Thyroid gland (tissue), 4 donors: ENCODE results near the gene MYH14.

Source experiments
- POLR2A ChIP-seq, 2 donors: fragments of 450-650 bp; IDR thresholded peaks; one replicate each; pipeline ENCODE4 v1.6.1; 2017; ENCODE audit warnings: antibody characterized with exemption in 2 of 2, mild to moderate bottlenecking in 2 of 2, moderate library complexity in 1 of 2
- TF ChIP-seq, protein P1 (sequence below), 6 experiments: fragments of 200-600 bp in 3 of 6; fragments of 450-650 bp in 3 of 6; sonication (generic) in 3 of 6; IDR thresholded peaks; one replicate each; pipeline ENCODE4 v1.5.1; 2016 to 2019; ENCODE audit warnings: antibody characterized with exemption in 6 of 6, mild to moderate bottlenecking in 2 of 6, inconsistent platforms in 1 of 6, moderate library complexity in 1 of 6

DNA sequence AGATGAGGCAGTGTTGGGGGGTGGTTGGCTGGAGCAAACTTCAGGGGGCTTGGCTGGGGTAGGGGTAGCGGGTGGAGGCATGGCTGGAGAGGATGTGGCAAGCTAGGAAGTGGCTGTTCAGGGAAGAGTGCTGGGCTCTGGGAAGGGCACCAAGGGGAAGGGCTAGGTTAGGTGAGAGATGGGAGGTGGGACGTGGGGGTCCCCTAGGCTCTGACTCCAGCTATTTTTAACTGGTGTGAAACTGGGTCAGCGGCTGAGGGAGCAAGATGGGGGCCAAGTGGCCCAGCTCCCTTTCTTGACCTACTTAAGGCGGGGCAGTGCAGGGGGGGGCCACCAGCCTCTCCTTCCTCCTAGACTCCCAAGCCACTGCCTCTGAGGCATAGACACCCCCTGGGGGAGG lies 118.4 kb downstream of the MYH14 start:
- TF ChIP-seq, protein P1, sequence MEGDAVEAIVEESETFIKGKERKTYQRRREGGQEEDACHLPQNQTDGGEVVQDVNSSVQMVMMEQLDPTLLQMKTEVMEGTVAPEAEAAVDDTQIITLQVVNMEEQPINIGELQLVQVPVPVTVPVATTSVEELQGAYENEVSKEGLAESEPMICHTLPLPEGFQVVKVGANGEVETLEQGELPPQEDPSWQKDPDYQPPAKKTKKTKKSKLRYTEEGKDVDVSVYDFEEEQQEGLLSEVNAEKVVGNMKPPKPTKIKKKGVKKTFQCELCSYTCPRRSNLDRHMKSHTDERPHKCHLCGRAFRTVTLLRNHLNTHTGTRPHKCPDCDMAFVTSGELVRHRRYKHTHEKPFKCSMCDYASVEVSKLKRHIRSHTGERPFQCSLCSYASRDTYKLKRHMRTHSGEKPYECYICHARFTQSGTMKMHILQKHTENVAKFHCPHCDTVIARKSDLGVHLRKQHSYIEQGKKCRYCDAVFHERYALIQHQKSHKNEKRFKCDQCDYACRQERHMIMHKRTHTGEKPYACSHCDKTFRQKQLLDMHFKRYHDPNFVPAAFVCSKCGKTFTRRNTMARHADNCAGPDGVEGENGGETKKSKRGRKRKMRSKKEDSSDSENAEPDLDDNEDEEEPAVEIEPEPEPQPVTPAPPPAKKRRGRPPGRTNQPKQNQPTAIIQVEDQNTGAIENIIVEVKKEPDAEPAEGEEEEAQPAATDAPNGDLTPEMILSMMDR (IDR thresholded peaks at IDR 0.05) = no peak
- no peak for TF ChIP-seq POLR2A (IDR thresholded peaks at IDR 0.05)
